Measurements from ENCODE around the gene DBR1.

The DBR1 gene, protein sequence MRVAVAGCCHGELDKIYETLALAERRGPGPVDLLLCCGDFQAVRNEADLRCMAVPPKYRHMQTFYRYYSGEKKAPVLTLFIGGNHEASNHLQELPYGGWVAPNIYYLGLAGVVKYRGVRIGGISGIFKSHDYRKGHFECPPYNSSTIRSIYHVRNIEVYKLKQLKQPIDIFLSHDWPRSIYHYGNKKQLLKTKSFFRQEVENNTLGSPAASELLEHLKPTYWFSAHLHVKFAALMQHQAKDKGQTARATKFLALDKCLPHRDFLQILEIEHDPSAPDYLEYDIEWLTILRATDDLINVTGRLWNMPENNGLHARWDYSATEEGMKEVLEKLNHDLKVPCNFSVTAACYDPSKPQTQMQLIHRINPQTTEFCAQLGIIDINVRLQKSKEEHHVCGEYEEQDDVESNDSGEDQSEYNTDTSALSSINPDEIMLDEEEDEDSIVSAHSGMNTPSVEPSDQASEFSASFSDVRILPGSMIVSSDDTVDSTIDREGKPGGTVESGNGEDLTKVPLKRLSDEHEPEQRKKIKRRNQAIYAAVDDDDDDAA

GRCh38 chr3:138174421-138175131 lies at the start of gene DBR1:
DBR1 (minus strand) TSS chr3:138174921; CDS start chr3:138174795, 126 bp downstream.
- DNase-seq (ENCODE audit: low read depth in 2 of 2) = peak; percentile 63 to 69

GRCh38 chr3:138222942-138223287 lies 48.2 kb upstream of the DBR1 start:
- no peak for DNase-seq (ENCODE audit: low read depth in 2 of 2)

DNA sequence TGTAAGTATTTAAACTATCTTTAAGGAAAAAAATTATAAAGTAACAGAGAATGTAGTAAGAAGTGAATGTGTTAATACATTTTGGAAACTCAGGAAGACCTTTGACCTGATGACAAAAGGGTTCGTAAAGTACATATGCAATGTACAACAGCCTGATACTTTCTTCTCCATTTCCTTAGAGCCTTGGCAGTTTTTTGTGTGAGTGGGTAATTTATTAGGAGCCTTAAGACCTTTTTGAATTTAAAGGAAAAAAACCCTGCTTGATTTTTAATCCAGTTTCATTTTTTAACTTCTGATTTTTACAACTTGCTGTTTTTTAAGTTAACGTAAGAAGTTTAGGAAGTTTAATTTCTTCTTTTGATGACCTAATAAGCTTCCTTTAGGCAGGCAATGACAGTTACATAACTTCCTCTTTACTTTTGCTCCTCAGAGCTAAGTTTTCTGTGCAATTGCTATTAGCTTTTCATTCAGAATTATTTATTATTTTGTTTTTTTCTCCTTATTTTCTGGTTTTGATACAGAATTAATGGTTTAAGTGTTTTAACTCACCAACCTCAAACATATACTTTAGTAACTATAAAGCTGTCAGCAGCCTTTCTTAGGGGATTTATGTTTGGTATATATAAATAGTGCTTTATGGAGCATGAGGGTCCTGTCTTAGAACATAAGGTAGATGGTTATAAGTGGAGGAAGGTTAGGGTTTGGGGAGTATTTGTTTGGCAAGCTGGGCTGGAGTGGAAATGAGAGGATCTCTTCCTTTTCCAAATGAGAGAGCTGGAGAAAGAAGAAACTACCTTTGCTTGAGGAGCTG lies 47.6 kb upstream of the DBR1 start:
- DNase-seq (ENCODE audit: low read depth in 2 of 2) = no peak

GRCh38 chr3:138220788-138221187 lies 46.1 kb upstream of the DBR1 start:
- DNase-seq (ENCODE audit: low read depth in 2 of 2) = no peak

DNA sequence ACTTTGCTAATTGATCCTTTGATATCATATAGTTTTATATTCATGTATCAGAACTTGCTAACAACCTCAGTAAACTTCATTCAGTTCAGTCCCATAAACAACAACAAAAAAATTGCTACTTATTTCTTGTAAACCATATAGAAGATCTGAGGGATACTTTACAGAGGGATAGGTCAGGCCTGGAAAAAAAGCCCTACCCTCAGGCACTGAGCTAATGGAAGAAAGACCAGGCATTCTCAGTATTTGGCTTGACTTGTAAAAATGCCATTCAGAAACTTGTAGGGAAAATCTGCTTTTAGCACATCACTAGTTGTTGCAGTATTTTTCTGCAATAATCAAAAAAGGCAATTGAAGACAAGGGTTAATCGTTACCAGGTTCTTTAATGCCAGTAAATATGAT lies 45.5 kb upstream of the DBR1 start:
- DNase-seq (ENCODE audit: low read depth in 2 of 2) = no peak

DNA sequence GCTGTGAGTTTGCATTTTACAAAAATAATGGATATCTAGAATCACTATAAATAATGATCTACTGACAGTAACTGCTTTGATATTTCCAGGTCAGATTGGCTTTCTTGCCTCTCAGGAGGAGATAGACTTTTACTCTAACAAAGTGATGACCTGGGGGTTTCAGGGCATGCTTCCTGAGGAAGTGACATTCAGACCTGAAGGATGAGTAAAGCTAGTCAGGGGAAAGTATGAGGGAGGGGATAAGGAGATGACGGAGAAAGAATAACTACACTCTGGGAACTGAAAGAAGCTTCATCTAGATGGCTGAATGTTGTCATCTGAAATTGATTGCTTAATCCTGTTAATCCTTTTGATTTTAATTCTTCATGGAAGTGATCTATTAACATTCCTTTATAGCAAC lies 44.5 kb upstream of the DBR1 start:
- no peak for DNase-seq (ENCODE audit: low read depth in 2 of 2)

- no peak for DNase-seq (ENCODE audit: low read depth in 2 of 2)
These were observed 38.8 kb upstream of the DBR1 start for GRCh38 chr3:138213398-138214085.

DNA sequence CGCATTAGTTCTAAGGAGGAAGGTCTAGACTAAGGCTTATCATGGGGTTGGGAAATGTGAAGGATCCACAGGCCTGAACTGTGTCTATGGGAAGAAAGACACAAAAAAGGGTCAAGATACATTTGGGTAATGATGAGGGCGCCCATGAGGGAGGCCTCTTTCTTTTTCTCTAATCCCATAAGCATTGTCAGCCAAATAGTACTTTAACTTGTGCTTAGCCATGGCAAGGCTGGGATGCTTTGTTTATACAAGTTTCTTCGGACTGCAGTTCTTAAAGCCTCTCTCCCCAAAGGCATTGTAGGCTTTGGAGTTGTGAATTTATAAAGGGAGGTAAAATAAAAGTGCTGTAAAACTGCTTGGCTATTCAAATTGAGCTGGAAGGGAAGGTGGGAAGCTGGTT lies 35.8 kb upstream of the DBR1 start:
- DNase-seq (ENCODE audit: low read depth in 2 of 2) = no peak

- DNase-seq (ENCODE audit: low read depth in 2 of 2) = no peak
These were observed 31.5 kb upstream of the DBR1 start for GRCh38 chr3:138206196-138206595.

GRCh38 chr3:138205527-138205926 lies 30.8 kb upstream of the DBR1 start:
- no peak for DNase-seq (ENCODE audit: low read depth in 2 of 2)

DNA sequence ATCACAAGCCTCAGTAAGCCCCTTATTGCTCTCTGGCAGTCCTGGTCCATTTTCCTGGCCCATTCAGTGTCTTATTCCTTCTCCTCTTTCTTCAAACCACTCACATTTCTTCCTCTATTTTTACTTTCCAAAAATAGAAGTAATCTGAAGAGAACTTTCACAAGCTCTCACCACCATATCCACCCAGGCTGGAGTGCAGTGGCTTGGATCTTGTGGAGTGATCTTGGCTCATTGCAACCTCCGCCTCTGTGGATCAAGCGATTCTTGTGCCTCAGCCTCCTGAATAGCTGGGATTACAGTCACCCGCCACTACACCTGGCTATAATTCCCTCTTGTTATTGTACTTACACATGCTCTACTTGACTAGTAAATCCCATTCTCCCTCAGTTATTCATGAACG lies 29.2 kb upstream of the DBR1 start:
- no peak for DNase-seq (ENCODE audit: low read depth in 2 of 2)

DNA sequence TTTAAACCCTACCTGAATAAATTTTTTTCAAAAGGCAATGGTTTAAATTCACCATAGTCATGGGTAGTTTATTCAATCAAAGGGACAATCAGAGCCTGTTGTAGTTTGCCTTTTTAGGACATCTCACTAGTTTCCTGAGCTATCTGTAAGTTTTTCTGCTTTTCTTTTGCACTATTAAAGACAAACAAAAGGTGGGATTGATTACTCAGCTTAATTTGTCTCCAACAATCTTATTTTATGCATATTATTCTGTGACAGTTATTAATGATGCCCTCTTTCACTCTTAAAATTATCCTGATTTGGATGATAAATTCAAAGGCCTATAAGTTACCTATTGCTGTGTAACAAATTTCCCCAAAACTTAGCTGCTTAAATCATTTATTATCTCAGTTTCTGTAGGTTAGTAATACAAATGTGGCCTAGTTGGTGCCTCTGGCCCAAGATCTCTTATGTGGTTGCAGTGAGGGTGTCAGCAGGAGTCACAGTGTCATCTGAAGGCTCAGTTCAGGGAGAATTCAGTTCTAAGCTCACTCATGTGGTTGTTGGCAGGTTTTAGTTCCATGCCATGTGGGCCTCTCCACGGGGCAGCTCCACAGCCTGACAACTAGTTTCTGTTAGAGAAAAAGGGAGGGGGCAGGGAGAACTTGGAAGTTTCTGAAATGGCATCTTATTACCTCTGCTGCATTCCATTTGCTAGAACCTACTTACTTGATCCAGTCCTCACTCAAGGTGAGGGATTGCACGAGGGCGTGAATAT lies 28.4 kb upstream of the DBR1 start:
- no peak for DNase-seq (ENCODE audit: low read depth in 2 of 2)

- no peak for DNase-seq (ENCODE audit: low read depth in 2 of 2)
These were observed 25.7 kb upstream of the DBR1 start for GRCh38 chr3:138200424-138200823.

DNA sequence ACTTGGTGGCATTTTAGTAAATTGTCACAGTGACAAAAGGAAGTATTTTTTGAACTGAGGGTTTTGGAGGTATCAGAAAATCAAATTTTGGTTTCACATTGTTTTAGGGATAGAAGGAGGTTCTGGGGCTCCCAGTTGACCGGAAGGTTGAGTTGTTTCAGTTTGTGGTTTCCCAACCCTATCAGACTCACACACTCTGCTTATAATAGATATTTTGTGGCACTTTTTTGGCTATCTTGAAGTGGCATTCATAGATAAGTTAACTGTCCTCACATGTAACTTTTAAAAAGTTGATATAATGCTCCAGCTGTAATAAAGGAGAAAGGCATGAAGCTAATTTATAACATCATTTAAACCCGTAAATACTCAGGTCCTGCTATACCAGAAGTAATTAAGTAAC lies 25.1 kb upstream of the DBR1 start:
- DNase-seq (ENCODE audit: low read depth in 2 of 2) = no peak

DNA sequence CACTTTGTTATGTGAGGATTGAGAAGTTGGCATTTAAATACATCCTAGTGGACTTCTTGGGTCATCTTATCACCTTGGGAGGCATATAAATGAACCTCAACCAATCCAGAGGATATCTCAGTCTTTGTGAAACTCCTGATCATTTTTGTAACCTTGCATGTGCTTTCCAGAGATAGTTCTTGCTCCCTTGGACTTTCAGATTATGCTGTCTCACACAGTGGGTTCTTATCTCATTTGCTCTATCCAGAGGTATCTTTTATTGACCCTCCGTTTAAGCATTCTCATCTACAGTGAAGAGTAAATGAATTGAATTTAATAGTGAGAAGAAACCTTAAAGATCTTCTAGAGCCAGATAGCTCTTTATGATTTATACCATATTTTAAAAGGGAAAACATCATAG lies 22.8 kb upstream of the DBR1 start:
- no peak for DNase-seq (ENCODE audit: low read depth in 2 of 2)

DNA sequence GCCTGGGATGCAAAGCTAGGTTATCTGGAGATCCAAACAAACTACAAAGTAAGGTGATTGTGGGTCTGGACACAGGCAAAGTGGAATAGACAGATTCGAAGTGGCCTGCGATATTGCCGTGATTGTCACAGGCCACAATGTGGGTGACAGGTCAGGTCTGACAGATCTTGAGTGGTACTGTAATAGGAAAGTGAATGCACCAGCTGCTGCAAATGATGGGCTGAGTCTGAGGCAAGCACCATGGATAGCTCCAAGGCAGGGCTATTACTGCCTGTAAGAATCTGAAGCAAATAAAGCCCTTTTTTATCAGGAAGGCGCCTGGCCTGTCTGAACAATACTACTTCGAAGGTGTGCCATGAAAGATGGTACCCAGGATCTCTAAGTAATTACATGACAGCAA lies 22.3 kb upstream of the DBR1 start:
- no peak for DNase-seq (ENCODE audit: low read depth in 2 of 2)

GRCh38 chr3:138196023-138196422 lies 21.3 kb upstream of the DBR1 start:
- no peak for DNase-seq (ENCODE audit: low read depth in 2 of 2)

DNA sequence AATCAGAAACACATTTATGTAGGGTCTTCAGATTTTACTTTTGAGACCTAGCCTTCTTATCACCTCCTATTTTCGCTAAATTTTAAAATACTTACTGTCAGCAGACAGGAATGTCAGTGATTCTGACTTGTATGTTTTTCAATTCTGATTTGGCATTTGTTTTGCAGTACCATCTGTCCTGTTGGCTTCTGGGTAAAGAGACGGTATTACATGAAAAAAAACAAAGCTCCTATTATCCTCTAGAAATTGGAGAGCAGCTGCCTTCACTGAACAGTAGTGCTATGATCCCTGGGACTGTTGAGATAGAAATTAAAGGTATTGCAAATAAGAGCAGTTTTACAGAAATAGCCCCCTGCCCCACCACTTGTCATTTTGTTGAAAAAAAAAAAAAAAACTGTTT lies 20.8 kb upstream of the DBR1 start:
- DNase-seq (ENCODE audit: low read depth in 2 of 2) = no peak

DNA sequence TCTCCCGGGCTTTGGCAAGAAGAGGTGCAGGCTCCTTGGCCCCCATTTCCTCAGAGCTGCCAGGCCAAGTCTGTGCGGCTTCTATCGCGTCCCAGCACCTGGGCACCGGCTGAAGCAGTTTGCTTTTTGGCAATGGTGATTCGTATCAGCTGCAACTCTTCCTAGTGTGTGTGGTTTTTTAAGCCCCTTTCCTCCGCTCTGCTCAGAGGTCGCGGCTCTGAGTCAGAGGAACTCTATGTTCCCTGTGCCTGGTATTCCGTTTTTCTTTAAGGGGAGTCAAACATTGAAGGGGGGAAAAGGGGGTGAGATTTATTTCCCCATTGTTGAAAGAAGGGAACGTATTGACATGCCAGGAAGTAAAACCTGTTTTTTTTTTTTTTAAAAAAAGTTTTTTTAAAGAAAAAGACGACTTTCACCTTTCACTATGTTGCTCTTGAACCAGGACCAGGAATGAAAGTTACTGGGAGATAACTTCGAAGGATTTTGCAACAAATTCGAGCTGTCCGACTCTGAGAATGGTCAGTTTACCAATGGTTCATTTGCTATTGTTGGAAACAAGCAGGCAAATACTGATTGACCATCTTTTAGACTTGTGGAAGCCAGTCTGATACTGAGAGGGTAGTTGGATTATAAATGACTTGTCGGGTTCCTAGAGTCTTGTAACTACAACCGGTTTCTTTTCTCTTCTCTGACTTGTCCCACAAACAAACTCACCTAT lies 13.5 kb upstream of the DBR1 start:
- DNase-seq (ENCODE audit: low read depth in 2 of 2) = no peak

DNA sequence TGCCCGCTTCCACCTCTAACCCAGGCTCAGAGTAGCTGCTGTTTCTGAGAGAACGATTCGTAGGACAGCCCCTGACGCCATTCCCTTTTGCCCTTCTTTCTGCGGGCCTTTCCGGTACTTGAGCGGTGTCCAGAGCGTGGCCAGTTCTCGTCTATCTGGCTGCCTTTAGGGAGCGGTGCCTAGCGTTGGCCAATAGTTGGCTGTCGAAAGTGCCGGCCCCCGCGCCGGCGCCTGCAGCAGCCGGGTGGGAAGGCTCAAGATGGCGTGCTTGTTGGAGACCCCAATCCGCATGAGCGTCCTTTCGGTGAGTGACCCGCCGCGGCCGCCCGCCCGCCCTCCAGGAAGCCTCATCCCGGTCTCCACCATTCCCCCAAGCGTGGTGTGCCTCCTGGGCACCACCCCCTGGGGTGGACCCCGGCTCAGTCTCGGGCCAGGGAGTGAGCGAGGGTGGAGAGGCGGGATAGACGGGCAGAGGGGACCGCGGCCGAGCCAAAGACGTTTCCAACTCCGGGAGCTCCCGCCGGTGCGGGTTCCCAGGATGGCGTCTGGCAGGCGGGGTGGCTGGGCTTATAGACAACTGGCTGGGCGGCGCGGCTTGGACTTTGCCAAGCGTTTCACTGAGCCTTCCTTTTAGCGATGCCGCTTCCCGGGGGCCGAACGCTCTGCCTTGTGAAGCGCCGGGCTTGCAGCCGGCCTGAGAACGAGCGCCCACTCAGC lies 12.7 kb upstream of the DBR1 start, which contains the start of gene ARMC8:
ARMC8 (plus strand) TSS at position 6 of the 717 bp plus-strand sequence; CDS start at position 260, 254 bp downstream.
- DNase-seq (ENCODE audit: low read depth in 2 of 2) = no peak

Data from fibroblast of skin of left biceps (primary cell).